HG02642 (cell line): ENCODE measurements around the gene CHD2.
"Not testable (repeated sequence)": the region's sequence is repeated elsewhere in the genome, so short reads cannot be mapped to it uniquely, and the experiment has no call there.

Source experiments
- ATAC-seq: cut with Tn5 transposase; IDR thresholded peaks from one replicate; pipeline ENCODE4 v1.9.1; 2021; ENCODE audit warnings: mild to moderate bottlenecking; ENCODE audit not compliant: unreplicated experiment, poor library complexity

CHD2 gene

GRCh38 chr15:92903966-92904721 is 4.0 kb downstream of the CHD2 start:
- peak; percentile 87 for ATAC-seq

DNA sequence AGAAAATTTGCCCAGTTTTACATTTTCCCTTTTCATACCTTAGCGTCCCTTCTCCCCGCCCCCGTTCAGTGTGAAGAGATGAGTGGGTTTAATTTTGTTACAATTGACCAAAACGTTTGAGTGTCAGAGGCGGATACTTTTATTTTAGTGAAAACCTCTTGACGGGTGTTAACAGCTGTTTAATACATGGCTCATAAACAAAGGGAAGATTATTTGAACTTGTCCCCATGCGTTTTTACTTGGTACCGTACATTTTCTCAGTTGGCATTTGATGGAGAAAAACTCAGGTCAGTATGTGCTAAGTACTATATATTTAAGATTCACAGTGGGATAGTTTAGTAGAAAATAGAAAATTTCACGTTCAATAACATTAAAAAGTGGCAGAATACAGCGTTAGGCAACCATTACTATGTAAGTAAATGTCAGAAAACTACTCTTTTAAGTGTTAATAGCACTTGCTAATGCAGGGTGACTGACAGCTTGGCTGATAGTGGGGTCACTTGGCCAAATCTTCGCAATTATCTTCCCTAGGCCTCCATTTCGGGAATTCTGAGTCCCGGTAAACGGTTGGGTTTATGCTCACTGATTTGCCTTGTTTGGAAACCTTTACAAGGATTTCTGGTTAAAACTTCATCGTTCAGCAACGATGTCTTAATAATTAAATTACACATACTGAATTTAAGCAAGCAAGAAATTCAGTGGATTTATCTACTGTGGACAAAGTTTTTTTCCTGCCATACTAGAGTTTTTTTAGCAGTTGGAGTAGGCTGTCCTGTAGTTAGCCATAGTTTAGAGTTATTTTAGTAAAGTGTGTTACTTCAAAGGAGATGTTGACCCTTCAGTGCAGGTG is 4.8 kb downstream of the CHD2 start:
- ATAC-seq, result no peak

DNA sequence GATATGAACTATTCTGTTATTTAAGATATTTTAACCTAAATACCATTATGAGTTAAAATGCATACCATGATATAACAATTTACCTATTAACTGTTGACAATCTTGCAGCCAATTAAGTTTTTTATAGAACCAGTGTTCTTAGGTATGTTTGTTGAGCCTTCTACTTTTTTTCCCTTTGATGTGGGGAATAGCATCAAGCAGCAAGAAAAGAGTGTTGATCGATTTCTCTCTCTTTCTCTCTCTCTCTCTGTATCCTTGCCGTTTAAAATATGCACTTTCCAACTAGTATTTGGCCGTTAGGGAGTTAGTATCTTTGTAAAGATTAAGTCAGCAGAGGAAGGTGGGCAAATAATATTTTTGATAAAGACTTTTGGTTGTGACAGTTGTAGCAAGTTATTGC is 5.9 kb downstream of the CHD2 start:
- no peak for ATAC-seq

GRCh38 chr15:92906563-92907081 is 6.5 kb downstream of the CHD2 start:
- ATAC-seq, result peak; percentile 26

DNA sequence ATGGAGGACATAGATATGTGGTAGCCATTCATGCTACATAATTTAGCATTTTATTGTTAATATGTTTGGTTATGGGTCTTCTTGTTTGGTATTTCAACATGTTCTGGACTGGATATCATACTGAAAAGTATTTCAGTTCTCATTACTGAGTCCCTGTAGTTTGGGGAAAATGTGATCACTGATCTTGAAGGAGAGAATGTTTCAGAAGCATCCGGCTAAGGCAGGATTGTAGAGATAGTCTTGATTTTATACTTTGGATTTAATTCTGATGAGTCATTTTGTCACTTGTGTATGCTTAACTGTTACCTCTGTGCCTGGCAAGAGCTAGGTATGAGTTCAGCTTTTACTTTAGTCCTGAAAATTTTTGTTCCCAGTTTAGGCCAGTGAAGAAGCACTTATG is 7.1 kb downstream of the CHD2 start:
- no peak for ATAC-seq

- no peak for ATAC-seq
Observed at GRCh38 chr15:92907896-92908712, 8.0 kb downstream of the CHD2 start.

DNA sequence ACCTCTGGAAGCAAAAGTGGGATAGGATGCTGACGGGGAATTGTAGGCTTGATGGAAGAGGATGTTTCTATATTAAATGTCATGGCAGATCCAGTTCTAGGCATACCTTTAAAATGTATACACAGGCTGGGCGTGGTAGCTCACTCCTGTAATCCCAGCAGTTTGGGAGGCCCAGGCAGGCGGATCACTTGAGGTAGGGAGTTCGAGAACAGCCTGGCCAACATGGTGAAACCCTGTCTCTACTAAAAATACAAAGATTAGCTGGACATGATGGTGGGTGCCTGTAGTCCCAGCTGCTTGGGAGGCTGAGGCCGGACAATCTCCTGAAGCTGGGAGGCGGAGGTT is 8.6 kb downstream of the CHD2 start:
- no peak for ATAC-seq

GRCh38 chr15:92909136-92909781 is 9.1 kb downstream of the CHD2 start:
- ATAC-seq, result no peak

- ATAC-seq, result no peak
Observed at GRCh38 chr15:92910451-92910850, 10.3 kb downstream of the CHD2 start.

DNA sequence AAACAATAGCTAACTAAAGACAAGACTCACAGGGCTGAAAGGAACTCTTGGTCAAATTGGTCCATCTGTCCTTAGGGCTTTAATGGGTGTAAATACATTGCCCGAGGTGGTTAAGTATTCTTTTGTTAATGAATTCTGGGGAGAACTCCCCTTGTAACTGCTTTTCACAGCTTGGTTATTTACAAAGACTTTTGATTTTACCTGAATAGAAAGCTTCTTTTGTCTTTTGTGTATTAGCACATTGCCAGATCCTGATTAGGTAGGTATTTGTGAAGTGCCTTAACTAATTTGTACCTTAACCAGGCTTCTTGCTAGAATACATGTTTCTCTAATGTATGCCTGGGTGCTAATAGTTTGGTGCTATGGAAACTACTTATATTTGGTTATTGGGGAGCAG is 14.0 kb downstream of the CHD2 start:
- ATAC-seq, result no peak

- ATAC-seq, result peak; percentile 39
Observed at GRCh38 chr15:92914768-92915221, 14.7 kb downstream of the CHD2 start.

DNA sequence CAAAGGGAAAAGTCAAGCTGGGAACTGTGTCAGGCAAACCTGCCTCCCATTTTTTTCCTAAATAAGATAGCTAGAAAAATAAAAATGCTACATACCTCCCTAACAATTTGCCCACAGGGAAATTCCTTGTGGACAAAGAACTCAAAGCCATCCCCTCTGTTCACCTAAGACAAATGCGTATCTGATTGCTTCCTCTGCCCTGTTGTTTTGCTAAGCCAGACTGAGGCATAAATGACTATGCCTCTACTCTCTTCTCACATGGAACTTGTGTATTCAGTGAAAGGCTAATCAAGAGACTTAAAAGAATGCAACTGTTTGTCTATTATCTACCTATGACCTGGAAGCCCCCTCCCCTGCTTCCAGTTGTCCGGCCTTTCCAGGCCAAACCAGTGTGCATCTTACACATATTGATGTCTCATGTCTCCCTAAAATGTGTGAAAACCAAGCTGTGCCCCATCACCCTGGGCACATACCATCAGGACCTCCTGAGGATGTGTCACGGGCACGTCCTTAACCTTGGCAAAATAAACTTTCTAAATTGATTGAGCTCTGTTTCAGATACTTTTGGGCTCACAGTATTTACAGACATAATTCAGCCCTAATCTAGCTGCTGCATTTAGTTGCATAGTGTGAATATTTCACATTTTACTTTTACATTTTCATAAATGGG is 15.8 kb downstream of the CHD2 start:
- no peak for ATAC-seq

DNA sequence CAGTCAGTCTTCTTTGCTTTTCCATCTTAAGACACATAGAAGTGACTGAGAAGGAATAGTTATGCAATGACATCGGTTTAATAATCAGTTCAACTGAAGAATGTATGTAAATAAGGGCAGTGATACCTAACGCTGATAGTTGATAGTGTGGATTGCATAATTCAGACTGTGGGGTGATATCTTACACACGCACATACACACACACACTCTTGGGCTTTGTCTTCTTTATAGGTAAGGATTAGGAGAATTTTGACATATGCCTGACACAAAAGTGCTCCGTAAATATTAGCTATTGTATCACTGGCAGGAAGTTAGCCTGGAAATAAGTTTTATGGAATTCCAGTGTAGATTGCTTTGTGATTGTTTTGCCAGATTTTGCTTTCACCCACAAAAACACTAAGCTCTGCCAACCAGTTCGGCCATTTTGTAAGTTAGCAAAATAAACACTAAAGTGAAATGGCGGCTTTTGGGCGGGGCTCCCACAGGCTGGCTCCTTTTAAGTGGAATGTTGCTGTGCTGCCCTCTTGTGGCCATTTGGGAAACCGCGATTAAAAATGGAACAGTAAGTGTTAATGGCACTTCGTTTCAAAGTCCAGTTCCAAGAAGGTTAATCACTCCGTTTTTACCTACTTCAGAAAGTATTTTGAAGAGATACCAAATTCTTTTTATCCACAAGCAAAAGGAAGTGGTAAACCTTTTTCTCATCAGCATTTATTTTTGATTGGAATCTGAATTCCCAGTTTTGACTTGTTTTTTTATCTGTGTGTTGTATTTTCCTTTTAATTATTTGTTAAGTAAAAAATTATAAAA is 17.7 kb downstream of the CHD2 start:
- peak; percentile 41 for ATAC-seq

DNA sequence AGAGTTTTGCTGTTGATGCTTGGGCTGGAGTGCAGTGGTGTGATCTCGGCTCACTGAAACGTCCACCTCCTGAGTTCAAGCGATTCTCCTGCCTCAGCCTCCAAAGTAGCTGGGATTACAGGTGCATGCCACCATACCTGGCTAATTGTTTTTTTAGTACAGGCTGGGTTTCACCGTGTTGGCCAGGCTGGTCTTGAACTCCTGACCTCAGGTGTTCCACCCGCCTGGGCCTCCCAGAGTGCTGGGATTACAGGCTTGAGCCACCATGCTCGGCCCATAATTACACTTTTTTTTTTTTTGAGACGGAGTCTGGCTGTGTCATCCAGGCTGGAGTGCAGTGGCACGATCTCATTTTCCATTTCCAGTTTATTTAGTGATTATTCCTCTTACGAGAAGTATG is 18.8 kb downstream of the CHD2 start:
- ATAC-seq, result not testable (repeated sequence)

DNA sequence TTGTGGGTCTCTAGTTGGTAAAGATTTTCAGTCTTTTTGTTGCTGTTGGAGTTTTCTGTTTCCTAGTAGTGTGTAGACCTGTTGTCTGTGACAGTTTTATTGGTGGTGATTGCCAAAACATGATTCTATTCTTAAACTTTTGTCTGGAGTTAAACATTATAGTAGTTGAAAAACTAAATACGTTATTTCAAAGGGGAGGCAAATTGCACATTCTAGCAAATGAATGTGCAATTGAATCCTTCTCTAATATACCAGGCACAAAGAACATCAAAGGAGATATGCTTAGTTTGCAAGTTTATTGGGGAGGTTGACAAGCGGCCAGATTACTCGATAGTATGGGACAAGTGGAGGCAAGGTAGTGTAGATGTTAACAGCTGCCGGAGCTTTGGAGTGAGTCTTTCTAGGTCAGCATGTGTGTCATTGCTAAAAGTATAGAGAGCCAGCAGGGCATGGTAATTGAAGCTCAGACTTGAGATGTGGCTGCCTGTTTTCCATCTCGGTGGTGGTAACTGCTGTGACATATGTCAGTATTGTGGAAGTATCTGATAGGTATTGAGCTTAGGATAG is 20.6 kb downstream of the CHD2 start:
- ATAC-seq, result no peak

DNA sequence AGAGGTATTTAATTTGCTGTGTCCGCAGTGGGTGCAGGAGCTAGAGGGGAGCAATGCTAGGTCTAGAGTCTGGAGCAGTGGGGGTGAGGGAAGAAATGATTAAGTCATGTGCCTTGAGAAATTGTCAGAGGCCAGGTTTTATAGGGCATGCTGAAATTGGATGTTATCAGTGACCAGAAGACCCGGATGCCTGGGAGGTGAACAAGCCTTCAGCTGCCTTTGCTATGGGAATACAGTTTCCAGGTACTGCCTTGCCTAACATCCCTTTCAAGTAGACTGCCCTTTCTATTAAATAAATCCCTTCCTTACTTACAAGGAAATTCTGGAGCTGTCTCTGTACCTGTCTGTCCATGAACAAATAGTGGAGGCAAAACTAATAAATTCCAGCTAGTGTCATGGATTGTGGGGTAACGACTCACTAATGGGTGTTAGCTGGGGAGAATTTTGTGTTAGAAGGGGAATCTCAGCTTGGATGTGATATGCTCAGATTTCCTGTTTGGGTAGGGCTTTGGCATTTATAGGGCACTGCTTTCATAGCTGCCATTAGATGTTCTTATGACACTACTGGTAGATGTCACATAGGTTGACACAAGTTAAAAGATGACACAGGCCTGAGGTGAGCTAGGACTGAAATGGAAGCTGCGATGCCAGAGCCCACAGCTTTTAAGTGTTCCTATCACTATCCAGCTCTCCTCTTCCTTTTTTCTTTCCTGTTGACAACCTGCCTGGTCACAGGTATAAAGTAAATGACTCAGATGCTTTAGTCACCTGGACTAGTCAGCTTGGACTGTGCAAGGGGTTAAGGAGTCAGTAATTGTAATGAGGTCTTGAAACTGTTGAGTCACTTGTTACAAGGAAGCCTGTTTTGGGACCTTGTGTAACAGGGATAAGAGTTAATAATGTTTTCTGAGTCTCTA is 21.3 kb downstream of the CHD2 start:
- no peak for ATAC-seq

DNA sequence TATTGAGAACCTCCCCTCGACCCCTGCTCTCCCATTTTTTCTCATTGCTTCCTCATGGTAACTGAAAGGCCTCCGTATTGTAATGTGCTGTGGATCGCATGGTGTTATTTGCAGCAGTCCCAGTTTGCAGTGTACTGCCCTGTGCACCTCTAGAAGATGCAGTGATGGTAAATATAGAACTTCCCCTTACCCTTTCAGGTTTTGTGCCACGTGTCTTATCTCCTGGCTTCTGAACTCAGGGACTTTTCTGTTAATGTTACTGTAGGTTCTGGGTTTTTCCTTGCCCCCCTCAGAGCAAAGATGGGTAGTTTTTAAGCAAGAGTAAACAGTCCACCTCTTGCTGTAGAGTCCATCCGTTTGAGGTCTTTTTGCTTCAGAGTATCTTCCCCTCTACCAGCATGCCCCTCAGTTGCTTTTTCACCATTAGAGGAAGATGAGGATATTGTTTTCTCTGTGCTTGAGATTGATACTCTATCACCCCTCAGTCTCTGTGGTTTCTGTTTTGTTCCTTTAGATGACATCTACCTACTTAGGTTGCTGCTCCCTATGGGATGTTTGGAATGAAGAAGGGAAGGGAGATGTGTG is 22.4 kb downstream of the CHD2 start:
- ATAC-seq, result peak; percentile 64
